Measurements from ENCODE around the gene JAM3.
"Not testable (repeated sequence)": the region's sequence is repeated elsewhere in the genome, so short reads cannot be mapped to it uniquely, and the experiment has no call there.

Gene JAM3

DNA sequence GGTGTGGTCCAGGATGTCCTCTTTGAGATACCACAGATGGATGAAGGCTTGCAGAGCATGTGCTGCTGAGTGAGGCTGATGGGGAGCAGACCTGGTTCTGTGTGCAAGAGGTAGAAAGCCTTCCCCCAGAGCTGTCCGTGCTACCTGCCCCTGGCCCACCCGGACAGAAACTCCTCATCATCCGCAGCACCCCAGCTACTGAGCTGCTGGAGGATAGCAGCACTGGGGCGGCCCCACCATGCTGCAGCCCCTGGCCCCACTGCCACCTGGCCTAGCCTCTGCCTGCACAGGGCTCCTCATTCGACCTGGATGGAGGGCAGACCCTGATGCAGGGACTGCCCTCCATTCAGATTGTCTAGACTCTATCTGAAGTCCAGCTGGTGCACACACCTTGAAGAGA lies 104.4 kb downstream of the JAM3 start:
- no peak for DNase-seq (ENCODE audit: low read depth in 2 of 3, low spot score in 1 of 3)

DNA sequence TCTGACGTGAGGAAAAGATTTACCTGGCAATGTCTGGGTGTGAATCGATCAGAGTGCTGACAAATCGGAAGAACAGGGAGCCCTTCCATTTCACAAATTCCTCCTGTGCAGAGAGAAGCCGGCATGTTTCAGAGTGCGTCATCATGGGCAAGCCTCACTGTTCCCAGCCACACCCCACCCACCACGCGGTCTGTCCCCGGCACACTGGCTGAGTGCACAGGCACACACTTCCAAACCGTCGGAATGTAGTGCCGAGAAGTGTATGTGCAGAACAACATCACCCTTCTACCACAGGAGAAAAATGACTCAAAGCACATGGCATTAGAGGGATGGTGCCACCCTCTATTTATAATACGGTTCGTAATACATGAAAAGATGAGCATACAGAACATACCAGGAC lies 107.4 kb downstream of the JAM3 start:
- no peak for DNase-seq (ENCODE audit: low read depth in 2 of 3, low spot score in 1 of 3)

DNA sequence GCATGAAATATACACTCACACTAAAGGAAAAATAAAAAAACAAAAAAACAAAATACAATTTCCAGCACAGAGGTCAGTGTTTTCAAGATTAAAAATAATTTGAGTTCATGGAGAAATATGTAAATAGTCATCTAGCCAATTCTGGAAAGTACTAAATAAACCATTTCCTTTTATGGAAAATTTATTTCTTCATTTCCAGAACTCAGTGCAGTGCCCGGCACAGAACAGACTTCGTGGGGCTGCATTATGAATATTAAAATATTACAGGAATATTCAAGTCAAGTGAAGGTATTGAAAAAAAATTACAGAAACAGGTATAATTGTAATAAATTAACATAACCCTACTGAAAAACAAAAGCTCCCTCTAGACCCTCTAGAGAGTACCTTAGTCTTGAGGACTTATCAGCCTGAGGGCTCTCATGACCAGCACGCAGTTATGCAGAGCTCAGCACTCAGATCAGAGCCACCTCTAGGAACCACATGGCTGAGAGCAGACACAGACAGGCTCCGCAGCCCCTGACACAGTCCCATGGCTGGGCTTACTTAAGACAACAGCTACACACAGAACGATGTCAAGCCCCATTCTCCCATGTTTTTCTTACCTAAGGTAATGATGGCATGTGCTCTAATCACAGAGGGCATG lies 109.3 kb downstream of the JAM3 start:
- no peak for DNase-seq (ENCODE audit: low read depth in 2 of 3, low spot score in 1 of 3)

DNA sequence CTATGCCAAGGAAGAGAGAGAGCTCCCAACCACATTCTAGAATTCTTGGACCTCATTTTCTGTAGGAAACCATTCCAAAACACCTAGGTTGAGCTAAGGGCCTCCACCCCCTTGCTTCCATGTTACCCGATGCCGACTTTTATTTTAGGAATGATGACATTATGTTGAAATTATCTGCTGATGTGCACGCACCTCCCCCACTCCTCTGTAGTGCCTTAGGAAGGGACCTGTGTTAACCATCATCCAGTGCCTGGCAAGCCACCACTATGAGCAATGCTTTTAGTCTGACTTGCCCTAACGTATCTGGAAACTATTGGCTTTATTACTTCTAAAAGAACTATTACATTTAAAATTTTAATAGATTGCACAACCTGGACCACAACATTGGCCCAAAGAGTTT lies 112.8 kb downstream of the JAM3 start:
- no peak for DNase-seq (ENCODE audit: low read depth in 2 of 3, low spot score in 1 of 3)

DNA sequence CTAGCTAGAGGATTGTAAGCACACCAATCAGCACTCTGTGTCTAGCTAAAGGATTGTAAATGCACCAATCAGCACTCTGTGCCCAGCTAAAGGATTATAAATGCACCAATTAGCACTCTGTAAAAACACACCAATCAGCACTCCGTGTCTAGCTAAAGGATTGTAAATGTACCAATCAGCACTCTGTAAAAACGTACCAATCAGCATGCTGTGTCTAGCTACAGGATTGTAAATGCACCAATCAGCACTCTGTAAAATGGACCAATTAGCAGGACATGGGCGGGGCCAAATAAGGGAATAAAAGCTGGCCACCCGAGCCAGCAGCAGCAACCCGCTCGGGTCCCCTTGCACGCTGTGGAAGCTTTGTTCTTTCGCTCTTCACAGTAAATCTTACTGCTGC lies 119.2 kb downstream of the JAM3 start:
- DNase-seq (ENCODE audit: low read depth in 2 of 3, low spot score in 1 of 3) = not testable (repeated sequence)

DNA sequence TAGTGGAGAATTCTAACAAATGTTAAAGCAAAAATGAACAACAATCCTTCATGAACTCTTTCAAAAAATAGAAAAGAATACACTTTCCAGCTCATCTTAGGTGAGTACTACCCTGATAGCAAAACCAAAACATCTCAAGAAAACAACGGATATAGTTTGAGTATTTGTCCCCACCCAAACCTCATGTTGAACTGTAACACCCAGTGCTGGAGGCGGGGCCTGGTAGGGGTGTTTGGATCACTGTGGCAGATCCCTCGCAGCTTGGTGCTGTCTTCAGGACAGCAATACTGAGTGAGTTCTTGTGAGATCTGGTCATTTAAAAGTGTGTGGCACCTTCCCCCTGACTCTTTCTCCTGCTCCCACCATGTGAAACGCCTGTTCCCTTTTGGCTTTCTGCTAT lies 127.9 kb downstream of the JAM3 start:
- DNase-seq (ENCODE audit: low read depth in 2 of 3, low spot score in 1 of 3) = no peak

DNA sequence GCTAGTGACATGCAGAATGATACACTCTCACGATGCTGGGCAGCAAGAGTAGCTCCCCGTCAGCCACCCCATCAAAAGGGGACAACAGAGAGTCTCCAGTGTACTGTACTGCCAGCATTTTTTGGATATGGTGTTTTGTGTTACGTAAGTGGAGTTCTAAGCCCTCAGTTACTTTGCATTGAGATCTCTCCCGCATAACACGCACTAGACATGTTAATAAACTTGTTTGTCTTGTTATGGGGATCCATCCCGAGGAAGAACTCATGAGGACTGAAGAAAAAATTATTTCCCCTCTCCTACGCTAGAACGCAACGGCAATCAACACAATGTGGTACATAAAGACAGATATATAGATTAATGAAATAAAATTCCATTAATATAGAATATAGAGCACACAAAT lies 130.7 kb downstream of the JAM3 start:
- DNase-seq (ENCODE audit: low read depth in 2 of 3, low spot score in 1 of 3) = no peak

DNA sequence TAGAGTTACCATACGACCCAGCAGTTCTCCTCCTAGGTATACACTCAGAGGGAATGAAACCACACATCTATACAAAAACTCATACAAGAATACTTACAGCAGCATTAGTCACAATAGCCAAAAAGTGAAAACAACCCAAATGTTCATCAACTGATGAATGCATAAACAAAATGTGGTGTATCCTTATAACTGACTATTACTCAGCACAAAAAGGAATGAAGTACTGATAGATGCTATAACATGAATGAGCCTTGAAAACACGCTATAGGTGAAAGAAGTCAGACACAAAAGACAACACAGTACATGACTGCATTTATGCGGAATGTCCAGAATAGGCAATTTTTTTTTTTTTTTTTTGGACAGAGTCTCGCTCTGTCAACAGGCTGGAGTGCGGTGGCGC lies 131.8 kb downstream of the JAM3 start:
- DNase-seq (ENCODE audit: low read depth in 2 of 3, low spot score in 1 of 3) = no peak
